AG04449 (cell line): ENCODE data around the gene PDLIM4.

Experiments used
- CTCF ChIA-PET: fragments of 350-600 bp; formaldehyde crosslinking; extraction: SDS; loops from one replicate; lab custom pipeline; 2021; ENCODE audit warnings: antibody characterized with exemption; lab: Yijun Ruan, JAX
- POLR2A ChIA-PET: fragments of 400-600, 350-600 bp; formaldehyde crosslinking; extraction: SDS; loops from one replicate; lab custom pipeline; 2020; ENCODE audit warnings: antibody characterized with exemption, inconsistent platforms; lab: Yijun Ruan, JAX
- DNase-seq: peaks from one replicate; pipeline ENCODE4 v3.0.0-alpha.2; 2010; ENCODE audit warnings: low read depth, low spot score
- H3K4me3 ChIP-seq: 2 replicates; pipeline ENCODE4 v1.5.1; 2011; ENCODE audit warnings: low read depth, mild to moderate bottlenecking, control low read depth, low read length
- CTCF ChIP-seq: IDR thresholded peaks from one replicate; pipeline ENCODE4 v1.5.1; 2011; ENCODE audit warnings: mild to moderate bottlenecking, moderate library complexity, low read length, control low read depth, inconsistent platforms; ENCODE audit not compliant: insufficient read depth; ENCODE audit errors: missing control alignments

The PDLIM4 gene, protein sequence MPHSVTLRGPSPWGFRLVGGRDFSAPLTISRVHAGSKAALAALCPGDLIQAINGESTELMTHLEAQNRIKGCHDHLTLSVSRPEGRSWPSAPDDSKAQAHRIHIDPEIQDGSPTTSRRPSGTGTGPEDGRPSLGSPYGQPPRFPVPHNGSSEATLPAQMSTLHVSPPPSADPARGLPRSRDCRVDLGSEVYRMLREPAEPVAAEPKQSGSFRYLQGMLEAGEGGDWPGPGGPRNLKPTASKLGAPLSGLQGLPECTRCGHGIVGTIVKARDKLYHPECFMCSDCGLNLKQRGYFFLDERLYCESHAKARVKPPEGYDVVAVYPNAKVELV

DNA sequence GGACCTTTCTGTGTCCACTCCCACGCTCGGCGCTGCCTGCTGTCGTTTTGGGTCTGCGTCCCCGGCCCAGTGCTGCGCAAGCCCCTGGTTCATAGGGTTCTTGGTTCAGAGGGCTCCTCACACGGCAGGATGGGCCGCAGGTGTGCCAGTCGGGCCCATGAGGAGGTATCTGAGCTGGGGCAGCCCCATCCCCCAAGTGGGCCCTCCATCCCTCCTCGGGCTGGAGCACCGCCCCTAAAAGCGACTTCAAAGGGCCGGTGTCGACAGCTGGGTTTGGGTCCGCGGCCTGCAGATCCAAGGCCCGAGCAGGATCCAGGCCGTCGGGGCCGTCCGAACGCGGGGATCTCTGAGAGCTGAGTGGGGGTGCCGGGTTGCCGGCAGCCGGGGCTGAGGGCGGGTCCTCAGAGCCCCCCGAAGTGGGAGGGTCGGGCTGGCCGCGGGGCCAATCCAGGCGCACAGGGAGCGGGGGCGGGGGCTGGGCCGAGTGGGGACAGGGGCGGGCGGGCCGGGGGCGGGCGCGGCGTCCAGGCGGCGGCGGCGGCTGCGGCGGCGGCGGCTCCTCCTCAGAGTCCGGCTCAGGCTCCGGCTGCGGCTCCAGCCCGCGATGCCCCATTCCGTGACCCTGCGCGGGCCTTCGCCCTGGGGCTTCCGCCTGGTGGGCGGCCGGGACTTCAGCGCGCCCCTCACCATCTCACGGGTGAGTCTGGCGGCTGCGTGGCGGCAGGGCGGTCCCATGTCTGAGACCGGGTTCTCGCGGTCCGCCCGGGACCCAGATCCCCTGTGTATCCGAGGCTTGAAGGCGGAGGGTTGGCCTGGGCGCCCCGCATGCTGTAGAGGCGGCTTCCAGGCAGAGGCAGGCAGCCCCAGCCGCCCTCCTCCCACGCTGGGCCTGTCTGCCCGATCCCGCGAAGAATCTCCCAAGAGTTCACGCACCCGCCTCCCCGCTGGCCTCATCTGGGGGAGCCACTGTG is at the start of gene PDLIM4:
TSS of gene PDLIM4 (plus strand) at position 566 of the 971 bp plus-strand sequence. CDS start at position 605, 39 bp downstream.
- H3K4me3 ChIP-seq = peak within 1 kb of the TSS; percentile 79
- no peak for TF ChIP-seq CTCF
- no peak for DNase-seq
- ChIA-PET POLR2A (interaction anchor here (0.6 to 1.0 kb wide), 2 partner anchors 32 to 54 kb away, joined by 3 read pairs; no protein-coding TSS in a partner anchor), CTCF (interaction anchor here (21.8 kb wide), 1 partner anchor 19 kb away, joined by 416 read pairs; no protein-coding TSS in a partner anchor)

- DNase-seq = no peak
- ChIA-PET CTCF (interaction anchor here (0.7 to 3.3 kb wide), 5 partner anchors 14 to 144 kb away, joined by 3 to 15 read pairs (median 5); no protein-coding TSS in a partner anchor), POLR2A (interaction anchor here (2.1 kb wide), 1 partner anchor 17 kb away, joined by 10 read pairs; no protein-coding TSS in a partner anchor)
- no peak overlapping the region for H3K4me3 ChIP-seq
- no peak for TF ChIP-seq CTCF
These were observed 49.7 kb upstream of the PDLIM4 start for GRCh38 chr5:132207778-132208177.

DNA sequence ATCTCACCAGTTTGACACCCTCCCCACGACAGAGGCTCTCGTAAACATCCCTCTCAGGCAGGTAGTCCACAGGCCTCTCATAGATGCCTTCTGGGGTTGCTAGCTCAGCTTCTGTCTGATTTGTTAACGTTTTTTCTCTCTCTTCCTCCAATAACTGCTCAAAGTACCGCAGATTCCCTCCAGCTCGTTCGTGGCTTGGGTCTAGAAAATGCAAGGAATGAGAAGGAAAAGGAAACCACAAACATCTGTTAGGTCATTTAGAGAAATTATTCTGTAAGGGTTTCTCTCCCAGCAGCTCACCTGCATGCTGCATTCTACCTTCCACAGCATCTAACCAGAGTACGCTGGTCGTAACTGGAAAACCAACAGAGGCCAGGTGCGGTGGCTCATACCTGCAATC is 48.4 kb upstream of the PDLIM4 start:
- no peak for TF ChIP-seq CTCF
- ChIA-PET CTCF (interaction anchor here (1.1 to 3.3 kb wide), 5 partner anchors 16 to 297 kb away, joined by 3 to 15 read pairs (median 5); partner anchors contain the start of gene P4HA2), POLR2A (interaction anchor here (2.1 kb wide), 1 partner anchor 16 kb away, joined by 10 read pairs; no protein-coding TSS in a partner anchor)
- DNase-seq = no peak
- H3K4me3 ChIP-seq = no peak overlapping the region

GRCh38 chr5:132209901-132210545 is 47.5 kb upstream of the PDLIM4 start:
- no peak for TF ChIP-seq CTCF
- no peak for DNase-seq
- CTCF ChIA-PET = interaction anchor here (1.1 to 3.3 kb wide), 6 partner anchors 15 to 296 kb away, joined by 3 to 15 read pairs (median 4); partner anchors contain the start of gene P4HA2
- no peak overlapping the region for H3K4me3 ChIP-seq
- POLR2A ChIA-PET = interaction anchor here (2.1 kb wide), 1 partner anchor 15 kb away, joined by 10 read pairs; no protein-coding TSS in a partner anchor

GRCh38 chr5:132210944-132211343 is 46.6 kb upstream of the PDLIM4 start:
- TF ChIP-seq CTCF = no peak
- no peak overlapping the region for H3K4me3 ChIP-seq
- ChIA-PET CTCF (interaction anchor here (1.2 to 3.3 kb wide), 4 partner anchors 21 to 31 kb away, joined by 3 to 15 read pairs (median 4); no protein-coding TSS in a partner anchor), POLR2A (interaction anchor here (1.3 kb wide), 1 partner anchor 11 kb away, joined by 3 read pairs; no protein-coding TSS in a partner anchor)
- DNase-seq = no peak
